Stimulated activated CD8-positive, alpha-beta memory T cell treated with anti-CD3 and anti-CD28 coated beads, Interleukin-2, amount 100 ng/mL, for 48 hours (primary cell): ENCODE measurements around the gene ERCC5.

Experiments used
- DNase-seq, 2 donors: peaks; one replicate each; pipeline ENCODE4 v3.0.0-alpha.2; 2020; ENCODE audit warnings: low read depth in 2 of 2

ERCC5 gene

GRCh38 chr13:102881819-102882686 lies 36.2 kb downstream of the ERCC5 start:
- DNase-seq: no peak

GRCh38 chr13:102892503-102892902 lies 46.7 kb downstream of the ERCC5 start:
- DNase-seq: no peak

DNA sequence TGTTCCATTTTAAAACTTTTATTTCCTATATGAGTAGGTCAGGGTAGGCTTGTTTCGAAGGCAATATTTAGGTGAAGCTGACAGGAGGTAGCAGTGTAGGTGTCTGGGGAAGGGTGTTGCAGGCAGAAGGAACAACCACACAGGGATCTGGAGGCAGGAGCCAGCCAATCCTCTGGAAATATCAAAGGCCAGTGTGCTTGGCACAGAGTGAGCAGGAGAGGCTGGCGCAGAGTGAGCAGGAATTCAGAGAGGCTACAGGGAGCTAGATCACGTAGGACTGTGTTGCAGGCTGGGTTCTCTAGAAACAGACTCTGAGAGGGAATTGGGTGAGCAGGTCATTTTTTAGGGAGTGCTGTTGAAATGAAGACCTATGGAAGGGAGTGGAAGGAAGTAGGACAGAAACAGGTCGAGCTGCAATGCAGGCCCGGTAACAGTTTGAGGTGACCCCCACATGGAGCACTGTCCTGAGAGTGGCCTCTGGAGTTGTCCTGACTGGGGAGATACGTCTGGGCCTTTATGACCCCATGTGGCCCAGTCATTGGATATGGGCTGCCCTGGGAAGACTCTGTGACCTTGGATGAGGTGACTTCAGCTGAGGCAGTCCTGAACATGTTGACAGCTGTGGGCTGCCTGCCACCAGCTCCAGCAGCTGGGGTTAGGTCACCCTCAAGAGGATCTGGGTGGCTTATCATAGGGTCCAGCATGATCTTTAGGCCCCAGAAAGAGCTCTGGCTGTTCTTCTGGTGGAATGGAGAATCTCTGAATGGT lies 51.7 kb downstream of the ERCC5 start:
- DNase-seq: no peak

GRCh38 chr13:102900193-102900608 lies 54.4 kb downstream of the ERCC5 start:
- DNase-seq: no peak

- DNase-seq: no peak
Measured at GRCh38 chr13:102901056-102901455, 55.2 kb downstream of the ERCC5 start.

DNA sequence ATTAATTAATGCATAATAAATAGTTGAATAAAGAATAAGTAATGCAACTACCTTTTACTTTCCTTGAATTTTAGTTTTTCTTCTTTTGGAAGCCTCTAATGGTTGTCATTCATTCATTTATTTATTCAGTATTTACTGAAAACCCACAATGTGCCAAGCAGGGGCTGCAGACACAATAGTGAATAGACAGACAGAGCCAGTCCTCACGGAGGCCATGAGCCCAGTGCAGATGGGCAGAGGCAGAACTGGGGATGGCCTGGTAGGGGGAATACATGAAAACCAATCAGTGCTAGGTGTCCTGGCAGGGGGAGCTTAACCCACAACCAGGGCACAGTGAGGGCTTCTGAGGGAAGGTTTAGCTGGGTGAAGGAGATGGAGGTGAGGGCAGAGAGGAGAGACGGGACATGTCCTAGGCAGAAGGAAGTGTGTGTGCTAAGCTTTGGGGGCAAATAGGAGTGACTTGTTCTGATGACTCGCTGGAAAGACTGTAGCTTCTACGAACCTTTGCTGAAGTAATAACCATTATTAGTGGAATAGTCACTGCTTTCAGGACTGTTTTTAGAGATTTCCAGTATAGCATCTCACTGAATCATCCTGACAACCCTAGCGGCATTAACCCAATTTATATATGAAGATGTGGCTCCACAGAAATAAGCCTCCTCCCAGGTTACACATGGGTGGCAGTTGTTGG lies 55.9 kb downstream of the ERCC5 start:
- DNase-seq: no peak

DNA sequence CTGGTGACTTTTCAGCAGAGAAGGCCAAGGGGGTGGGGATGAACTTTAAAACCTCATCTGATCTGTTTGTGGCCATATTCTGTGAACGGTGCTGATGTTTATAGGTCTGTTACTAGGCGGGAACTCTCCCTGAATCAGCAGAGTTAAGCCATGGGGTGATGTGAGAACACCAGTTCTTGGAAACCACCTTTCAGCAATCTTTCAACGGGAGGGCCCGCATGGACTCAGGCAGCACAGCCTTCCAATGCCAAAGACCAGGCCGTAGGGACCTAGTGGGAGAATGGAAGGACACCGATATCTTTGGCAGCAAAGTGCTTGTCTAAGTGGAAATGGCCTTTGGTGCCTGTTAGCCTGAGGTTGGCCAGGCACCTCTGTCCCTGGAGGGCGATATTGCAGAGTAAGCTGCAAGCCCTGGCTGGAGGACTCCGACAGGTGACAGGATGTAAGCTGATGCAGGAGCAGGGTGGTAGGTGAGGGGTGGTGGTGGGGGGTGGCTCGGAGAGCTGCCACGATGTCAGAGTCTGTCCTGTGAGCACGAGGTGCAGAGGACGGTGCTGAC lies 57.0 kb downstream of the ERCC5 start:
- DNase-seq: no peak

DNA sequence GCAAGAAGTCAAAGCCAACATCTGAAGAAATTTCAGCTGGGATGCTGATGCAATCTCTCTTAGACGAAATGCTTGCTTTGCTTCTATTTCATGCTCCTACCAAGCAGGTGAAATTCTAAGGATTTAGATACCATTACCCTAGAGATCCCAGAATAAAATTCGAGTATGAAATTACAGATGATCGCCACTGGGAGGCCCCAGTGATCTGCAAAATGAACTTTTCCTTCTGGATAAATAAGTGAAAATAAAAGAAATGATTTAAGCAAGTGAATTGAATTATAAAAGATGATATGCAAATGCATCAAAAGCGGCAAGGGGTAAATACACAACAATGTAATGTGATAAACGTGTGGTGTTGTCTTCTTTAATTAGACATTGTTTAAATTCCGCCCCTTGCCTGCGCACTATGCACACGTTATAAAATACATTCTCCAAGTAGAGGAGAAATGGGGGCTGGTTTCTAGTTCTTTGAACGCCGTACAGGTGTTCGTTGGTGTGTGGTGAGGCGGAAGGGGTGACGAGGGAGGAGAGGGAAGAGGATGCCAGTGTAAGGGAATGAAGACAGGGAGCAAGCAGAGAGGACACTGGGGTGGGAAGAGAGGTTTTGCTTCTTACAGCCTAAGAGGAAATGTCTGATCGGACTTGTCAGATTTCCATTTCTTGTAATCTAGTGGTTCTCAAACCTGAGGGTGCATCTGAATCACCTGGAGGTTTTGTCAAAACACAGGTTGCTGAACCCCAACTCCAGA lies 58.0 kb downstream of the ERCC5 start:
- no peak for DNase-seq

GRCh38 chr13:102904408-102904862 lies 58.6 kb downstream of the ERCC5 start:
- DNase-seq: no peak

GRCh38 chr13:102905905-102906771 lies 60.3 kb downstream of the ERCC5 start:
- DNase-seq: no peak

DNA sequence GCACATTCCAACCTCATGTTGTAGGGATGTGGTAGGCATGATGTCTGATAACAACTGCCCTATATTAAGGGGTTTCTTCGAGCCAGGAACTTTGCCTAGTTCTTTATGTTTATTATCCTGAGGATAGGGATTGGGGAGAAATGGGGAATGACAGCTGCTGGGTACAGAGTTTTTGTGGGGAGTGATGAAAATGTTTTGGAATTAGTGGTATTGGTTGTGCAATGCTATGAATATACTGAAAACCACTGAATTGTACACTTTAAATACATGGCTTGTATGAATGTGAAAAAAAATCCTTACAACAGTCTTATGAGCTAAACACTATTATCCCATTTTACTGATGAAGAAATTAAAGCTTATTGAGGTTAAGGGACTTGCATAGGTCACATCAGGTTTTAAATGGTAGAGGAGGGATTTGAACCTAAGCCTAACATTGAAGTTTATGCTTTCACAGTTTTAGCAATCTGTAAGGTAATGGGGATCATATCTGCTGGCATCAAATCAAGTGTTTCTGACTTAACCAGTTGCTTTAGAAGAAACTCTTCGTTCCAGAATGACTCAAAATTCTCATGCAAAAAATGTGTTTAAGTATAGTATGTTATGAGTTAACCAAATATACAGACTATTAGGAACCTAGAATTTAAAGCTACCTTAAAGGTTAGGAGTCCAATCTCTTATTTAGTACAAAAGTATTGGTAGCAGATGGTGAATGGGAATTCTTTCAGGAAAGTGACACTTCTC lies 61.4 kb downstream of the ERCC5 start:
- DNase-seq: no peak

DNA sequence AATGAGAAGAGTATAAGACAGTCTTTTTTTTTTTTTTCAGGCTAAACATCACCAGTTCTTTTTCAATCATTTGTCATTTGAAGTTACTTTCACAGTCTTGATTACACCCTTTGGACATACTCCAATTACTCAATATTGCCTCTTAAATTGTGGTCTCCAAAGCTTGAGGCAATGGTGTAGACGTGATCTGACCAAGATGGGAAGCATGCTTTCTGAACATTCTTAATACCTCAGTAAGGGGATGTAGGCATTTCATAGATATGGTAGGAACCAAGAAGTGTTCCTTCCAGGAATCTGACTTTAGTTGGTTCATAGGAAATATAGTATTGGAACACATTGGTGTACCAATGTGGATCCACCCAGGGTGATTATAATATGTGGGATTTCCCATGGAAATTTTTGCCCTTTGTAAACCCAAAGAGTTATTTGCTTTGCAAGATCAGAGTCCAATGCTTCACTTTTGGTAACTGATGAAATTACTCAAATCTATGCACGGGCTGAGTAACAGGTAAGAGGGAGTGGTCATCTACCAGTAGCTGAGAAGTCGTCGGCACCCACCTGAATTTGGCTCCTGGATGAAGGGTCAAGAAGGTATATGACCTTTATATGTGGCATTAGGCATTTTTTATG lies 62.2 kb downstream of the ERCC5 start:
- no peak for DNase-seq

DNA sequence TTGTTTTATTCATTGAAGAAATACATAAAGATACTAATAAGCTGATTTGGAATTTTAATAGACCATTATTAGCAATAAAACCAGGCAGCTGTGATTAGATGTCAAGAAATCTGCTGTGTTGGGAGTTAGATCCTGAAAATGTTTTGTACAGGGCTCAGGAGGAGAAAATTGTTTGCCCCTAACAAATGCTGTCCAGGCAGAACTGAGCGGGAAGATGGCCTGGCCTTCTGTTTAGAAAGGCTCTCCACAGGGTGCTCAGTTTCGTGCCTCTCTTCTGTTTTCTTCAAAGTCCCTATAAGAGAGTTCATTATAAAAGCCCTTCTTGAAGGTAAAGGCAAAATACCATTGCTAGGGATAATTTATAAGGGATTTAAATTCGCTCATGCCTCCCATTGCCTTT lies 64.1 kb downstream of the ERCC5 start:
- DNase-seq: no peak

- no peak for DNase-seq
Measured at GRCh38 chr13:102911336-102911735, 65.5 kb downstream of the ERCC5 start.

- DNase-seq: no peak
Measured at GRCh38 chr13:102912599-102912998, 66.8 kb downstream of the ERCC5 start.

DNA sequence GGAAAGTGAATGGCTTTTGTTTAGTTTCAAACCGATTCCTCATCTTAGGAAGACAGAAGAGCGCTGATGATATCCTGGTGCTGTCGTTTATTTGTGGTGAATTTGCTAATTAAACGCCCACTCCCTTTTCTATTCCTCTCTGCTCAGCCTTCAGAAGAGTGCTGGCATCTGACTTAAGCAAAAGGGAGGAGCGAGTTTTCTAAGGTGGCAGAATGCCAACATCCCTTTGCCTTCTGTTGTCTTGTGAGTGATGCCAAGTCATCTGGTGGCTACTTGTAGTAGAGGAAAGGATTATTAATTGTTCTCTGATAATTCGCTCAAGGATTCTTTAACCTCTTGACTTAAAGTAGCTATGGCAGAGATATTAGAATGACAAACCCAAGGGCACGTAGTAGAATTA lies 68.1 kb downstream of the ERCC5 start:
- DNase-seq: no peak

GRCh38 chr13:102914339-102914930 lies 68.6 kb downstream of the ERCC5 start:
- DNase-seq: no peak

GRCh38 chr13:102915393-102915930 lies 69.6 kb downstream of the ERCC5 start:
- no peak for DNase-seq
